Suprapubic skin (tissue), 4 donors: ENCODE results near the gene FPR1. TPM values are rescaled to one million over a fixed set of nuclear protein-coding genes. Genes with fewer than 3 reads are reported as not detected.
A peak's percentile ranks its signal among the peaks of the same experiment; 100 is the strongest.

ENCODE experiments used
- DNase-seq, 2 donors: peaks; one replicate each; pipeline ENCODE4 v3.0.0-alpha.2; 2019; ENCODE audit warnings: low spot score in 2 of 2
- H3K27ac ChIP-seq: fragments of 200-600 bp; sonication (generic); one replicate; pipeline ENCODE4 v1.5.1; 2019
- H3K27me3 ChIP-seq: fragments of 200-600 bp; sonication (generic); one replicate; pipeline ENCODE4 v1.5.1; 2019
- H3K36me3 ChIP-seq: fragments of 200-600 bp; sonication (generic); one replicate; pipeline ENCODE4 v1.5.1; 2019
- H3K4me1 ChIP-seq: fragments of 200-600 bp; sonication (generic); one replicate; pipeline ENCODE4 v1.5.1; 2019
- H3K4me3 ChIP-seq: fragments of 200-600 bp; sonication (generic); one replicate; pipeline ENCODE4 v1.5.1; 2019; ENCODE audit warnings: mild to moderate bottlenecking
- H3K9me3 ChIP-seq: fragments of 200-600 bp; sonication (generic); one replicate; pipeline ENCODE4 v1.5.1; 2019
- EP300 ChIP-seq: sonication (generic); formaldehyde crosslinking; IDR thresholded peaks from one replicate; pipeline ENCODE4 v1.6.1; 2017; ENCODE audit warnings: antibody characterized with exemption
- POLR2A ChIP-seq, 2 donors: fragments of 450-650 bp; IDR thresholded peaks; one replicate each; pipeline ENCODE4 v1.6.1; 2017; ENCODE audit warnings: antibody characterized with exemption in 2 of 2, mild to moderate bottlenecking in 2 of 2, moderate library complexity in 2 of 2
- POLR2AphosphoS5 ChIP-seq, 3 donors: sonication (generic); formaldehyde crosslinking; IDR thresholded peaks; one replicate each; pipeline ENCODE4 v1.6.1; 2017; ENCODE audit warnings: antibody characterized with exemption in 3 of 3
- WGBS: methylation state at CpG from one replicate; pipeline ENCODE4 v1.1.5; 2018; 5-methylcytosine and 5-hydroxymethylcytosine counted together
- total RNA-seq, 4 donors: library from RNA; depleted of rRNA; stranded (reverse); fragments of >200 nt; gene quantifications; one replicate each; pipeline ENCODE4 v1.1.0, GENCODE V29; 2016
- TF ChIP-seq, protein P1 (sequence below), 2 donors: fragments of 200-600 bp in 1 of 2; fragments of 450-650 bp in 1 of 2; sonication (generic) in 1 of 2; IDR thresholded peaks; one replicate each; pipeline ENCODE4 v1.5.1; 2016 to 2019; ENCODE audit warnings: antibody characterized with exemption in 2 of 2, mild to moderate bottlenecking in 1 of 2, moderate library complexity in 1 of 2

Gene FPR1
- total RNA-seq, 4 donors from 2014 or later: 0.60 to 1.7 (median 1.0) TPM

DNA sequence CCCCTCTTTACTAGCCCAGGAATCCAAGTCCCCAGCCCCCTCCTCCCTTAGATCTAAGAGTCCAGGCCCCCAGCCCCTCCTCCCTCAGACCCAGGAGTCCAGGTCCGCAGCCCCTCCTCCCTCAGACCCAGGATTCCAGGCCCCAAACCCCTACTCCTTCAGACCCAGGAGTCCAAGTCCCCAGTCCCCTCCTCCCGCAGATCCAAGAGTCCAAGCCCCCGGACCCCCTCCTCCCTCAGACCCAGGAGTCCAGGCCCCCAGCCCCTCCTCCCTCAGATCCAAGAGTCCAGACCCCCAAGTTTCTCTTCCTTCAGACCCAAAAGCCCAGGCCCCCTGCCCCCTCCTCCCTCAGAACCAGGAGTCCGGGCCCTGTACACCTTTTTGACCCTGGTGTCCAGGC is 47.1 kb downstream of the FPR1 start:
- Histone ChIP-seq H3K27me3 (no peaks in the 10 kb centered on the region), H3K27ac (peak overlapping the region; percentile 86), H3K4me3 (peak overlapping the region; percentile 66), H3K9me3 (no peaks in the 10 kb centered on the region), H3K36me3 (peaks cover 10% of the 10 kb centered on the region), H3K4me1 (peaks cover 42% of the 10 kb centered on the region)
- TF ChIP-seq, protein P1, sequence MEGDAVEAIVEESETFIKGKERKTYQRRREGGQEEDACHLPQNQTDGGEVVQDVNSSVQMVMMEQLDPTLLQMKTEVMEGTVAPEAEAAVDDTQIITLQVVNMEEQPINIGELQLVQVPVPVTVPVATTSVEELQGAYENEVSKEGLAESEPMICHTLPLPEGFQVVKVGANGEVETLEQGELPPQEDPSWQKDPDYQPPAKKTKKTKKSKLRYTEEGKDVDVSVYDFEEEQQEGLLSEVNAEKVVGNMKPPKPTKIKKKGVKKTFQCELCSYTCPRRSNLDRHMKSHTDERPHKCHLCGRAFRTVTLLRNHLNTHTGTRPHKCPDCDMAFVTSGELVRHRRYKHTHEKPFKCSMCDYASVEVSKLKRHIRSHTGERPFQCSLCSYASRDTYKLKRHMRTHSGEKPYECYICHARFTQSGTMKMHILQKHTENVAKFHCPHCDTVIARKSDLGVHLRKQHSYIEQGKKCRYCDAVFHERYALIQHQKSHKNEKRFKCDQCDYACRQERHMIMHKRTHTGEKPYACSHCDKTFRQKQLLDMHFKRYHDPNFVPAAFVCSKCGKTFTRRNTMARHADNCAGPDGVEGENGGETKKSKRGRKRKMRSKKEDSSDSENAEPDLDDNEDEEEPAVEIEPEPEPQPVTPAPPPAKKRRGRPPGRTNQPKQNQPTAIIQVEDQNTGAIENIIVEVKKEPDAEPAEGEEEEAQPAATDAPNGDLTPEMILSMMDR (IDR thresholded peaks at IDR 0.05): no peak
- TF ChIP-seq EP300 (no peak), POLR2AphosphoS5 (IDR thresholded peaks at IDR 0.05) (no peak), POLR2A (IDR thresholded peaks at IDR 0.05) (no peak)
- peak in 1 of 2 donors; percentile 78 for DNase-seq
- WGBS: 43% methylated on average over 3 of the region's 4 CpGs

DNA sequence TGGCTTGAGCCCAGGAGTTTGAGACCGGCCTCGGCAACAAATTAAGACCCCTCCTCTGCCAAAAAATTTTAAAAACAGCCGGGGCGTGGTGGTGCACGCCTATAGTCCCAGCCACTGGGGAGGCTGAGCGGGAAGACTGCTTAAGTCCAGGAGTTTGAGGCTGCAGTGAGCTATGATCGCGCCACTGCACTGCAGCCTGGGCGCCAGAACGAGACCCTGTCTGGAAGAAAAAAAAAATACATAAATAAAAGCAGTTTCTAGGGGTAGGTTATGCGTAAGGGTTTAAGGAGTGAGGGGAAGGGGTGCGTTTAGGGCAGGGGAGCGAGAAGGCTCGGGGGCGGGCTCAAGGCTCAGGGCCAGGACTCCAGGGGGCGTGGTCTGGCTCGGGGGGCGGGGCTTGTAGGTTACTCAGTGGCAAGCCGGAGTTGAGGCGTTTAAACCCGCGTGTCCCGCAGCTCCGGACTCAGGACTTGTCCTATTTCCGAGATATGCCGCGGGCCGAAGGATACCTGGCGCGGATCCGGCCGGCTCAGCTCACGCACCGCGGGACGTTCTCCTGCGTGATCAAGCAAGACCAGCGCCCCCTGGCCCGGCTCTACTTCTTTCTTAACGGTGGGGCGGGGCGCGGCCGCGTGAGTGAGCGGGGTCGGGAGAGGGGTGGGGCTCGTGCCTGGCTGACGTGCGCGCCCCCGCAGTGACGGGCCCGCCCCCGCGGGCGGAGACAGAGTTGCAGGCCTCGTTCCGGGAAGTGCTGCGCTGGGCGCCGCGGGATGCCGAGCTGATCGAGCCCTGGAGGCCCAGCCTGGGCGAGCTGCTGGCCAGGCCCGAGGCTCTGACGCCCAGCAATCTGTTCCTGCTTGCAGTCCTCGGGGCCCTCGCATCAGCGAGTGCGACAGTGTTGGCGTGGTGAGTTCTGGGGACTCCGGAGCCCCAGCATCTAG is 47.8 kb downstream of the FPR1 start:
- DNase-seq: peak; percentile 99
- TF ChIP-seq EP300 (no peak), POLR2AphosphoS5 (IDR thresholded peaks at IDR 0.05) (peak; percentile 71 to 90 (median 74)), POLR2A (IDR thresholded peaks at IDR 0.05) (peak in 1 of 2 donors; percentile 76)
- TF ChIP-seq, protein P1 (IDR thresholded peaks at IDR 0.05): peak in 1 of 2 donors; percentile 44
- H3K27me3 ChIP-seq: no peaks in the 10 kb centered on the region
- H3K4me3 ChIP-seq: peak overlapping the region; percentile 66
- under 1% methylated on average over 40 of the region's 74 CpGs for WGBS
- peaks cover 42% of the 10 kb centered on the region for H3K4me1 ChIP-seq
- H3K9me3 ChIP-seq: no peaks in the 10 kb centered on the region
- peaks cover 15% of the 10 kb centered on the region for H3K36me3 ChIP-seq
- H3K27ac ChIP-seq: peak overlapping the region; percentile 86

DNA sequence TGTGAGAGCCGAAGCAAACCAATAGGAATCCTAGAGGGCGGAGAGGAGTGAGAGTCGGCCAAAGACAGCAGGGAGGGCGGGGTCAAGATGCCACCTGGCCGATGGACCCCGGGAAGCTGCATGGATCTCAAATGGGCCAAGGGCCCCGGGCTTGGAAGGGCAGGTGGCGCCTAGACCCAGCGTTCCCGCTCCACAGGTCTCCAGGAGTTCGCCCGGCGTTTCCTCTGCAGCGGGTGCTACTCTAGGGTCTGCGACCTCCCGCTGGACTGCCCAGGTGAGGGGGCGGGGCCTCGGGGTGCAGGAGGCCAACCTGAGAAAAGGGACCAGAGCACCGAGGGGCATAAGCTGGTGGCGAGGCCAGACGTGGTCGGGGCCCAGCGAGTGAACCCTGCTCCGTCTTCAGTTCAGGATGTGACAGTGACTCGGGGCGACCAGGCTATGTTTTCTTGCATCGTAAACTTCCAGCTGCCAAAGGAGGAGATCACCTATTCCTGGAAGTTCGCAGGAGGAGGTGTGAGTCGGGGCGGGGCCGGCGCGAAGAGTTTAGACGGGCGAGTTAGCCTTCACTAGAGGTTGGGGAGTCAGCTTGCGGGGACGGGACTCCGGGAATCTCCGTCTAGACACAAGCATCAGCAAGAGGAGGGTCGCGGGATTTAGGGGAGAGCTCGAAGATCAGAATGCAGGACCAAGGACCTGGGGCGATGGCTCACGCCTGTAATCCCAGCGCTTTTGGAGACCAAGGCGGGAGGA is 48.7 kb downstream of the FPR1 start:
- TF ChIP-seq, protein P1 (IDR thresholded peaks at IDR 0.05): no peak
- TF ChIP-seq EP300: no peak
- no peak for TF ChIP-seq POLR2A (IDR thresholded peaks at IDR 0.05)
- TF ChIP-seq POLR2AphosphoS5 (IDR thresholded peaks at IDR 0.05): no peak
- H3K4me1 ChIP-seq: peaks cover 38% of the 10 kb centered on the region
- H3K4me3 ChIP-seq: peak overlapping the region; percentile 66
- H3K9me3 ChIP-seq: no peaks in the 10 kb centered on the region
- DNase-seq: peak; percentile 81 to 83
- WGBS: 21% methylated on average over 43 of the region's 46 CpGs
- no peaks in the 10 kb centered on the region for H3K27me3 ChIP-seq
- H3K36me3 ChIP-seq: peaks cover 22% of the 10 kb centered on the region
- peak overlapping the region; percentile 86 for H3K27ac ChIP-seq

DNA sequence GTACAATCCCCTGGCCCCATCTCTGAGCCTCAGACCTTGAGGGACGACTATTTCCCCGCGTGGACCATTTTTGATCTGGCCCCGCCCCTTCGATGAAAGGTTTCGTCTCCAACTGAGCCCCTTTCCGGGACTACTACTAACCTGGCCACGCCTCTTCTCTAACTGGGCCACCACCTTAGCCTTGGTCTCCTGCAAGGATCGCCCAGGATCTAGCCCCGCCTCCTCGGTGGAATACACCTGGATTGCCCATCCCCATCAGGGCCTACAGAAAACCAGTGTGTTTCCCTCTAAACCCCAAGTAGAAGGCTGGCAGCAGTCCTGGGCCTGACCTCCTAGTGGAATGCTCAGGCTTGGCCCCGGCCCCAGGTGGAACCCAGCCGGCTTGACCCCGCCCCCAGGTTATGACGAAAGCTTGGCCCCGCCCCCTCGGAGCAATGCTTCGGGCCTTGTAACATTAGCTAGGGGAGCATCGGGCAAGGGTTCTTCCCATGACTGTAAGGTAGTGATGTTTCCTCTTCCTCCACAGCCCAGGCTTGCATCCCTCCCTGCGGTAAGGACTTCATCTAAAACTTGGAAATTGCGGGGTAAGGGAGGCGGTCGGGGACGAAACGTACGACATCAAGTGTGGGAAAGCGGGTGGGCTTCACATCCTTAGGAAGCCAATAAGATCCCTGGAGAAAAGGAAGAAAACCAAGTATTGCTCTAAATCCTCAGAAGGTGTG is 49.4 kb downstream of the FPR1 start:
- 48% methylated on average over 19 of the region's 27 CpGs for WGBS

More for the DNA sequence above, 49.4 kb downstream of the FPR1 start:
- H3K4me1 ChIP-seq: peaks cover 38% of the 10 kb centered on the region
- H3K9me3 ChIP-seq: no peaks in the 10 kb centered on the region
- peak; percentile 92 to 93 for DNase-seq
- no peaks in the 10 kb centered on the region for H3K27me3 ChIP-seq
- peaks cover 25% of the 10 kb centered on the region for H3K36me3 ChIP-seq
- H3K4me3 ChIP-seq: peak overlapping the region; percentile 66
- H3K27ac ChIP-seq: peak overlapping the region; percentile 86
- TF ChIP-seq, protein P1 (IDR thresholded peaks at IDR 0.05): no peak
- TF ChIP-seq POLR2AphosphoS5 (IDR thresholded peaks at IDR 0.05): no peak
